Ascending aorta (tissue), 2 donors: Measurements from ENCODE around the gene CYRIA. TPM values are rescaled to one million over a fixed set of nuclear protein-coding genes. Genes with fewer than 3 reads are reported as not detected.

Experiments used
- DNase-seq, 2 donors: peaks; one replicate each; pipeline ENCODE4 v3.0.0-alpha.2; 2019; ENCODE audit warnings: low spot score in 2 of 2
- H3K27ac ChIP-seq, 2 donors: fragments of 200-600 bp; sonication (generic); one replicate each; pipeline ENCODE4 v1.5.1; 2016 to 2017; ENCODE audit warnings: mild to moderate bottlenecking in 1 of 2
- H3K27me3 ChIP-seq: fragments of 200-600 bp; sonication (generic); one replicate; pipeline ENCODE4 v1.5.1; 2017
- H3K36me3 ChIP-seq, 2 donors: fragments of 200-600 bp; sonication (generic); one replicate each; pipeline ENCODE4 v1.5.1; 2016
- H3K4me1 ChIP-seq, 2 donors: fragments of 200-600 bp; sonication (generic); one replicate each; pipeline ENCODE4 v1.5.1; 2016 to 2017; ENCODE audit warnings: mild to moderate bottlenecking in 1 of 2
- H3K4me3 ChIP-seq, 2 donors: fragments of 200-600 bp; sonication (generic); one replicate each; pipeline ENCODE4 v1.5.1; 2016 to 2017; ENCODE audit warnings: mild to moderate bottlenecking in 1 of 2
- H3K9me3 ChIP-seq, 2 donors: fragments of 200-600 bp; sonication (generic); one replicate each; pipeline ENCODE4 v1.5.1; 2016
- intact Hi-C: fragments of 100-400 bp; cut with DNase I; formaldehyde crosslinking; loops from one replicate; pipeline ENCODE4 v1.15.1; 2023
- total RNA-seq: library from RNA; depleted of rRNA; stranded (reverse); fragments of >200 nt; gene quantifications from one replicate; pipeline ENCODE4 v1.1.0, GENCODE V29; 2016
- TF ChIP-seq, protein P1 (sequence below), 3 experiments: fragments of 200-600 bp in 2 of 3; fragments of 450-650 bp in 1 of 3; sonication (generic) in 2 of 3; IDR thresholded peaks; one replicate each; pipeline ENCODE4 v1.5.1; 2016 to 2019; ENCODE audit warnings: antibody characterized with exemption in 3 of 3, mild to moderate bottlenecking in 1 of 3, moderate library complexity in 1 of 3

Gene CYRIA
- total RNA-seq, 1 donor from 2014 or later, result 7.1 TPM

DNA sequence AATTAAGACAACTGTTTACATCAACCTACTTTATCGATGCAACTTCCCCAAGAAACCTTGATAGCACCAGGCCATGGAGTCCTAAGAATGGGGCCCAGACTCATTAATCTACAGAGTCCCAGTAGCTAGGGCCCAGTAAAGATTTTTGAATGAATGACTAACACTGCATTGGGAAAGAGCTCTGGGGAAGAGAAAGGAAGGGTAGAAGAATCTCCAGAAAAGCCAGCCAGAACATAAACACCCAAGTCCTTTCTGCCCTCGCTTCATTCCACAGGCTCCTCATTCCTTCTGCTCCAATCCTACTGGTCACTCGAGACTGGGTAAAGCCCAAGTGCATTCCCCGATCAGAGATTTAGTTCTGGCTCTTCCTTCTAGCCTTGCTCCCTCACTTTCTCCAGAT lies 44.3 kb downstream of the CYRIA start:
- Histone ChIP-seq H3K27me3 (no peaks in the 10 kb centered on the region), H3K4me1 (no peaks in the 10 kb centered on the region), H3K9me3 (no peaks in the 10 kb centered on the region), H3K36me3 (peaks cover 0 to 5% of the 10 kb centered on the region in 2 donors), H3K4me3 (no peak overlapping the region), H3K27ac (no peak overlapping the region)
- intact Hi-C loops, result no loop called here
- no peak for DNase-seq
- TF ChIP-seq, protein P1, sequence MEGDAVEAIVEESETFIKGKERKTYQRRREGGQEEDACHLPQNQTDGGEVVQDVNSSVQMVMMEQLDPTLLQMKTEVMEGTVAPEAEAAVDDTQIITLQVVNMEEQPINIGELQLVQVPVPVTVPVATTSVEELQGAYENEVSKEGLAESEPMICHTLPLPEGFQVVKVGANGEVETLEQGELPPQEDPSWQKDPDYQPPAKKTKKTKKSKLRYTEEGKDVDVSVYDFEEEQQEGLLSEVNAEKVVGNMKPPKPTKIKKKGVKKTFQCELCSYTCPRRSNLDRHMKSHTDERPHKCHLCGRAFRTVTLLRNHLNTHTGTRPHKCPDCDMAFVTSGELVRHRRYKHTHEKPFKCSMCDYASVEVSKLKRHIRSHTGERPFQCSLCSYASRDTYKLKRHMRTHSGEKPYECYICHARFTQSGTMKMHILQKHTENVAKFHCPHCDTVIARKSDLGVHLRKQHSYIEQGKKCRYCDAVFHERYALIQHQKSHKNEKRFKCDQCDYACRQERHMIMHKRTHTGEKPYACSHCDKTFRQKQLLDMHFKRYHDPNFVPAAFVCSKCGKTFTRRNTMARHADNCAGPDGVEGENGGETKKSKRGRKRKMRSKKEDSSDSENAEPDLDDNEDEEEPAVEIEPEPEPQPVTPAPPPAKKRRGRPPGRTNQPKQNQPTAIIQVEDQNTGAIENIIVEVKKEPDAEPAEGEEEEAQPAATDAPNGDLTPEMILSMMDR (IDR thresholded peaks at IDR 0.05), result no peak

DNA sequence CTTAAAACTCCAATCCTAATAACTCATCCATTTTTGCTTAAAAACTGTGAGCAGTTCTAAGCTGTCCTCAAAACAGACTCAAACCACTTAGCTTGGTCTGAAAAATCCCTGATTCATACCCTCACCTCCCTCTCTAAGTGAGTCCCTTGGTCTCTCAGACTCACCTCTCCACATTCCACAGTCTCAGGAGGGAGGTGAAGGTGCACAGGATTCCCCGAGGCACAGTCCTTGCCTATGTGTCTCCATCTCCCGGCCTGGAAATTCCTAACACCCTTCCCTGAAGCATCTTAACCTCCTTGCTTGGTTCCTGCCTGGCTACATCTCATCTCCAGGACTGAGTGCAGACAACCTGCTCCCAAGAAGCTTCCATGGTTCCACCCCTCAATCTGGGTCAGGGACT lies 45.0 kb downstream of the CYRIA start:
- no peak for DNase-seq
- TF ChIP-seq, protein P1 (IDR thresholded peaks at IDR 0.05), result no peak
- Histone ChIP-seq H3K36me3 (peaks cover 0 to 5% of the 10 kb centered on the region in 2 donors), H3K27ac (no peak overlapping the region), H3K27me3 (no peaks in the 10 kb centered on the region), H3K4me1 (no peaks in the 10 kb centered on the region), H3K4me3 (no peak overlapping the region), H3K9me3 (no peaks in the 10 kb centered on the region)
- intact Hi-C loops, result no loop called here

DNA sequence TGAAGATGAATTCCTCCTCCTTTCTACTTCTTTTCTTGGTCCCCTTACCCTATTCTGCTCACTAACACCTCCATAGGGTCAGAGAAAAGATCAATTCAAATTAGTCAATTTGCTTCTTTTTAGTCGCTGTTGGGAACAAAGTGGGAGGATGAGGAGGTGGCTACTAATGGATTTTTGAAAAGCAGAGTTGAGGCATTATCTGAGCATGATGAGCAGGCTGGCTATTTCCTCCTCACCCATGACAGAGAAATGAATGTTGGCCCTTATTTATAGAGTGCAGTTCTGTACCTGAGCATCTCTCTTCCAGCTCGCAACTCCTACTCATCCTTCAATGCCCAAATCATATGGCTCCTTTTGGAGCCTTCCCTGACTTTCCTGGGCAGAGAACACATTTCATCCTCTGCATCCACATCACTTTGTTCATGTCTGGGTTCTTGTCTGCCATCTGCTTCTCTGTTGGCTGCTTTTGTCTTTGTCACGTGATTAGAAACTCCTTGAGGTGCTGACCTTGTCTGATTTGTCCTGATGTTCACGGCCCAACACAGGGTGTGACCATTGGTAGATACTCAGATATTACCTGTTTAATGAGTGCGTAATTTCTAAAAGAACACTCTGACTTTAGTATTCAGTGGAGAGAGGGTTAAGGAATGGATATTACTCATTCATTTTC lies 45.9 kb downstream of the CYRIA start:
- Histone ChIP-seq H3K4me3 (no peak overlapping the region), H3K4me1 (no peaks in the 10 kb centered on the region), H3K27me3 (no peaks in the 10 kb centered on the region), H3K27ac (no peak overlapping the region), H3K36me3 (peaks cover 0 to 5% of the 10 kb centered on the region in 2 donors), H3K9me3 (no peaks in the 10 kb centered on the region)
- intact Hi-C loops, result no loop called here
- no peak for DNase-seq
- TF ChIP-seq, protein P1 (IDR thresholded peaks at IDR 0.05), result no peak

DNA sequence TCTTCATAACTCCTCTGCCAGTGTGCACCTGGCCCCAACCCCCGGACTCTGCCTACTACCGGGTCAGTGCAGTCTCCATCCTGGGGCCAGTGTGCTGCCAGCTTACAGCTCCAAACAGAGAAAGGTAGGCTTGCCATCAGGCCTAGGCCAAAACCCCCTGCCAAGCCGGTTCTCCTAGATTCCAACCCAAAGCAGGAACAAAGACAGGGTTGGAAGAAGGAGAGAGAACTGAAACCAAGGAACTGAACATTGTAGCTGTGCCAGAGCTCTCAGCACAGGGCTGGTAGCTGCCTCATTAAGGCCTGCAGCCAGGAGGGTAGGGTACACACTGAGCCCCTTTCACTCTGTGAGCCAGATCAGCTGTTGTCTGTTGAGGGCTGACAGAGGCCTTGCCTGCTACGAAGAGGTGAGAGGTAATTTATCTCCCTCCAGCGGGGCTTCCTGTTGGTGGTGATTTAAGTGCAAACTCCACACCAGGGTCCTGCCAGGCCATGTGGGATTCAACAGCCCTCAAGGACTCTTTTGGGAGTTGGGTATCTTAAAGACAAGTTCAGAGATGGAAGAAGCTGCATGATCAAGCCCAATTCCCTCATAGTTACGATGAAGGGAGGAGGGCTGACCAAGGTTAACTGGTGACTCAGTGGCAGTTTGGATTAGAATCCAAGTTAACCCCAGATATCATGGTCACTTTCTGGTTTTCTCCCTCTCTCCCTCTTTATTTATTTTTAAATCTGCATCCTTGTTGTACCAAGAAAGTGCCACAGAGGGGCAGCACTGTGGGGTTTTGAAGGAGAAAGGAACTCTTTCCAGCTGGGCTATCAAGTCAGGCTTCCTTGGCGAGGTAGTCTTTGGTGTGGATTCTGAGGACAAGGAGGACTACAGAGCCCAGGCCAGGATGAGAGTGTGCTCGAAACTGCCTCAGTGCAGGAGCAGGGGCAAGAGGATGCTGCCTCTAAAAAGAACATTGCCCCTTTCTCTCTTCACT lies 48.1 kb downstream of the CYRIA start:
- Histone ChIP-seq H3K9me3 (no peaks in the 10 kb centered on the region), H3K36me3 (peaks cover 0 to 5% of the 10 kb centered on the region in 2 donors), H3K27ac (no peak overlapping the region), H3K4me1 (no peaks in the 10 kb centered on the region), H3K27me3 (no peaks in the 10 kb centered on the region), H3K4me3 (no peak overlapping the region)
- DNase-seq, result no peak
- TF ChIP-seq, protein P1 (IDR thresholded peaks at IDR 0.05), result peak in 2 of 3 experiments; percentile 27 to 46
- intact Hi-C loops, result no loop called here
